Lung (tissue), 12 donors: ENCODE results near the gene GOLPH3. TPM values are rescaled to one million over a fixed set of nuclear protein-coding genes. Genes with fewer than 3 reads are reported as not detected.

Experiments
- ATAC-seq: fragments of 200-7000 bp; cut with Tn5 transposase; one replicate; pipeline ENCODE4 v1.9.1; 2020; ENCODE audit warnings: moderate number of reproducible peaks; ENCODE audit not compliant: insufficient read depth, low FRiP score
- DNase-seq, 3 donors: peaks; one replicate each; pipeline ENCODE4 v3.0.0-alpha.2; 2013 to 2017
- H3K27ac ChIP-seq, 2 donors: one replicate each; pipeline ENCODE4 v1.5.1; 2013; ENCODE audit warnings: mild to moderate bottlenecking in 2 of 2, moderate library complexity in 2 of 2, control low read depth in 1 of 2, inconsistent platforms in 1 of 2, low read depth in 1 of 2, low read length in 1 of 2
- H3K27me3 ChIP-seq, 3 donors: one replicate each; pipeline ENCODE4 v1.5.1; 2013; ENCODE audit warnings: low read length in 2 of 3; ENCODE audit not compliant: control insufficient read depth in 3 of 3, insufficient read depth in 3 of 3
- H3K36me3 ChIP-seq, 4 donors: one replicate each; pipeline ENCODE4 v1.5.1; 2013; ENCODE audit warnings: low read length in 4 of 4, mild to moderate bottlenecking in 1 of 4, moderate library complexity in 1 of 4; ENCODE audit not compliant: control insufficient read depth in 4 of 4, insufficient read depth in 4 of 4
- H3K4me1 ChIP-seq, 5 donors: one replicate each; pipeline ENCODE4 v1.5.1; 2013; ENCODE audit warnings: low read length in 5 of 5, mild to moderate bottlenecking in 2 of 5, moderate library complexity in 1 of 5; ENCODE audit not compliant: control insufficient read depth in 5 of 5, insufficient read depth in 5 of 5
- H3K4me3 ChIP-seq: one replicate; pipeline ENCODE4 v1.5.1; 2013; ENCODE audit warnings: mild to moderate bottlenecking, control low read depth, moderate library complexity
- H3K9ac ChIP-seq, 2 donors: one replicate each; pipeline ENCODE4 v1.5.1; 2013; ENCODE audit warnings: low read length in 2 of 2, control low read depth in 1 of 2; ENCODE audit not compliant: insufficient read depth in 1 of 2
- H3K9me3 ChIP-seq, 4 donors: one replicate each; pipeline ENCODE4 v1.5.1; 2013; ENCODE audit warnings: low read length in 3 of 4, mild to moderate bottlenecking in 1 of 4, moderate library complexity in 1 of 4; ENCODE audit not compliant: control insufficient read depth in 4 of 4, insufficient read depth in 3 of 4
- whole genome bisulfite sequencing, 2 donors: extraction: QIAGEN DNeasy Blood & Tissue Kit; methylation state at CpG; one replicate each; pipeline ENCODE4 v1.1.7; 2013; 5-methylcytosine and 5-hydroxymethylcytosine counted together
- polyA plus RNA-seq, 2 donors: library from polyadenylated mRNA; stranded (reverse); fragments of 200-250 nt; gene quantifications; one replicate each; pipeline ENCODE4 v1.2.1, GENCODE V29; 2013
- total RNA-seq, 2 donors: library from RNA; depleted of rRNA in 1 of 2; stranded (reverse); fragments of >200 nt in 1 of 2; gene quantifications; one replicate each; pipeline ENCODE4 v1.2.1, GENCODE V29; 2014 to 2021
- TF ChIP-seq, protein P1 (sequence below): IDR thresholded peaks from 2 replicates; pipeline ENCODE4 v1.5.1; 2012; ENCODE audit warnings: mild to moderate bottlenecking; ENCODE audit errors: control extremely low read depth, extremely low read depth
- donor health status: control.
- donor health status: control.
- donor health status: Bipolar disorder and iron deficiency.
- donor health status: healthy.
- donor health status: DM: yes; HTN: yes; CAD: no.

GOLPH3 gene
- total and polyA plus RNA-seq, 4 donors: 52.2 to 112 (median 69.9) TPM

GRCh38 chr5:32089146-32090000, 84.7 kb downstream of the GOLPH3 start:
- no peak for ATAC-seq
- Histone ChIP-seq H3K4me1 (peaks cover 0 to 2% (median 0%) of the 10 kb centered on the region in 5 donors), H3K9ac (no peak overlapping the region), H3K9me3 (no peaks in the 10 kb centered on the region), H3K27me3 (no peaks in the 10 kb centered on the region), H3K4me3 (no peak overlapping the region), H3K36me3 (peaks cover 0 to 40% (median 0%) of the 10 kb centered on the region in 4 donors), H3K27ac (no peak overlapping the region)
- WGBS, 2 donors: 90 to 94% methylated on average over 30 of the region's 30 CpGs
- TF ChIP-seq, protein P1, sequence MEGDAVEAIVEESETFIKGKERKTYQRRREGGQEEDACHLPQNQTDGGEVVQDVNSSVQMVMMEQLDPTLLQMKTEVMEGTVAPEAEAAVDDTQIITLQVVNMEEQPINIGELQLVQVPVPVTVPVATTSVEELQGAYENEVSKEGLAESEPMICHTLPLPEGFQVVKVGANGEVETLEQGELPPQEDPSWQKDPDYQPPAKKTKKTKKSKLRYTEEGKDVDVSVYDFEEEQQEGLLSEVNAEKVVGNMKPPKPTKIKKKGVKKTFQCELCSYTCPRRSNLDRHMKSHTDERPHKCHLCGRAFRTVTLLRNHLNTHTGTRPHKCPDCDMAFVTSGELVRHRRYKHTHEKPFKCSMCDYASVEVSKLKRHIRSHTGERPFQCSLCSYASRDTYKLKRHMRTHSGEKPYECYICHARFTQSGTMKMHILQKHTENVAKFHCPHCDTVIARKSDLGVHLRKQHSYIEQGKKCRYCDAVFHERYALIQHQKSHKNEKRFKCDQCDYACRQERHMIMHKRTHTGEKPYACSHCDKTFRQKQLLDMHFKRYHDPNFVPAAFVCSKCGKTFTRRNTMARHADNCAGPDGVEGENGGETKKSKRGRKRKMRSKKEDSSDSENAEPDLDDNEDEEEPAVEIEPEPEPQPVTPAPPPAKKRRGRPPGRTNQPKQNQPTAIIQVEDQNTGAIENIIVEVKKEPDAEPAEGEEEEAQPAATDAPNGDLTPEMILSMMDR: no peak
- no peak for DNase-seq

GRCh38 chr5:32088214-32088613, 85.9 kb downstream of the GOLPH3 start:
- H3K4me3 ChIP-seq: no peak overlapping the region
- H3K9me3 ChIP-seq: no peaks in the 10 kb centered on the region
- WGBS, 2 donors: 88 to 89% methylated on average over 12 of the region's 12 CpGs
- ATAC-seq (no peak), DNase-seq (no peak)
- peaks cover 0 to 40% (median 0%) of the 10 kb centered on the region in 4 donors for H3K36me3 ChIP-seq
- H3K27ac ChIP-seq: no peak overlapping the region
- H3K27me3 ChIP-seq: no peaks in the 10 kb centered on the region
- TF ChIP-seq, protein P1: no peak
- peaks cover 0 to 2% (median 0%) of the 10 kb centered on the region in 5 donors for H3K4me1 ChIP-seq
- H3K9ac ChIP-seq: no peak overlapping the region

DNA sequence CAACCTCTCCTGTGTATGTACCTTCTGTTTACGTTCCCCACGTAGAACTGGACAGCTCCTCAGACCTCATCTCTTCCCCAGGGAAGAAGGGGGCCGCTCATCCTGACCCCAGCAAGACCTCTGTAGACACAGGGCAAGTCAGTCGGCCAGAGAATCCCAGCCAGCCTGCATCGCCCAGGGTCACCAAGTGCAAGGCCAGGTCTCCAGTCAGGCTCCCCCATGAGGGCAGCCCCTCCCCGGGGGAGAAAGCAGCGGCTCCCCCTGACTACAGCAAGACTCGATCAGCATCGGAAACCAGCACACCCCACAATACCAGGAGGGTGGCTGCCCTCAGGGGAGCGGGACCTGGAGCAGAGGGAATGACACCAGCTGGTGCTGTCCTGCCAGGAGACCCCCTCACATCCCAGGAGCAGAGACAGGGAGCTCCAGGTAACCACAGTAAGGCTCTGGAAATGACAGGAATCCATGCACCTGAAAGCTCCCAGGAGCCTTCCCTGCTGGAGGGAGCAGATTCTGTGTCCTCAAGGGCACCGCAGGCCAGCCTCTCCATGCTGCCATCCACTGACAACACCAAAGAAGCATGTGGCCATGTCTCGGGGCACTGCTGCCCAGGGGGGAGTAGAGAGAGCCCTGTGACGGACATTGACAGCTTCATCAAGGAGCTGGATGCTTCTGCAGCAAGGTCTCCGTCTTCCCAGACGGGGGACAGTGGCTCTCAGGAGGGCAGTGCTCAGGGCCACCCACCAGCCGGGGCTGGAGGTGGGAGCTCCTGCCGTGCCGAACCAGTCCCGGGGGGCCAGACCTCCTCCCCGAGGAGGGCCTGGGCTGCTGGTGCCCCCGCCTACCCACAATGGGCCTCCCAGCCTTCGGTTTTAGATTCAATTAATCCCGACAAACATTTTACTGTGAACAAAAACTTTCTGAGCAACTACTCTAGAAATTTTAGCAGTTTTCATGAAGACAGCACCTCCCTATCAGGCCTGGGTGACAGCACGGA, 86.7 kb downstream of the GOLPH3 start:
- 93 to 95% methylated on average over 24 of the region's 24 CpGs for WGBS, 2 donors
- Histone ChIP-seq H3K9me3 (no peaks in the 10 kb centered on the region), H3K27ac (no peak overlapping the region), H3K4me1 (peaks cover 0 to 3% (median 0%) of the 10 kb centered on the region in 5 donors), H3K4me3 (no peak overlapping the region), H3K27me3 (no peaks in the 10 kb centered on the region), H3K36me3 (peaks cover 0 to 37% (median 0%) of the 10 kb centered on the region in 4 donors), H3K9ac (no peak overlapping the region)
- no peak for DNase-seq
- no peak for ATAC-seq
- TF ChIP-seq, protein P1: no peak
